GM18951 (cell line): ENCODE results near the gene DYRK3.
A peak's percentile ranks its signal among the peaks of the same experiment; 100 is the strongest.

Experiments
- POLR2A ChIP-seq: IDR thresholded peaks from 4 replicates; pipeline ENCODE4 v1.6.1; 2011; ENCODE audit warnings: mild to moderate bottlenecking; ENCODE audit not compliant: insufficient read length, insufficient read depth; ENCODE audit errors: extremely low read depth
- in situ Hi-C: fragments of 300-500 bp; cut with MboI; formaldehyde crosslinking; loops from one replicate; pipeline ENCODE4 v1.12.0; 2022; ENCODE audit warnings: low sequenced_read_pairs, mixed read lengths, inconsistent platforms; ENCODE audit not compliant: unreplicated experiment

DYRK3 gene

GRCh38 chr1:206685769-206686477 is 50.6 kb downstream of the DYRK3 start:
- in situ Hi-C loops = no loop called here
- peak; percentile 29 for TF ChIP-seq POLR2A

GRCh38 chr1:206686478-206687249 is 51.3 kb downstream of the DYRK3 start:
- no peak for TF ChIP-seq POLR2A
- in situ Hi-C loops = no loop called here

- in situ Hi-C loops = no loop called here
- no peak for TF ChIP-seq POLR2A
Measured at GRCh38 chr1:206687251-206687914, 52.0 kb downstream of the DYRK3 start.

- in situ Hi-C loops = no loop called here
- no peak for TF ChIP-seq POLR2A
Measured at GRCh38 chr1:206687915-206688442, 52.6 kb downstream of the DYRK3 start.

GRCh38 chr1:206690516-206690915 is 55.2 kb downstream of the DYRK3 start:
- TF ChIP-seq POLR2A = no peak
- in situ Hi-C loops = no loop called here

- no peak for TF ChIP-seq POLR2A
- in situ Hi-C loops = no loop called here
Measured at GRCh38 chr1:206691604-206692003, 56.3 kb downstream of the DYRK3 start.

GRCh38 chr1:206693029-206693428 is 57.7 kb downstream of the DYRK3 start:
- in situ Hi-C loops = no loop called here
- no peak for TF ChIP-seq POLR2A

- no peak for TF ChIP-seq POLR2A
- in situ Hi-C loops = no loop called here
Measured at GRCh38 chr1:206693592-206693991, 58.3 kb downstream of the DYRK3 start.

- TF ChIP-seq POLR2A = no peak
- in situ Hi-C loops = no loop called here
Measured at GRCh38 chr1:206694171-206695124, 59.1 kb downstream of the DYRK3 start.

- in situ Hi-C loops = no loop called here
- TF ChIP-seq POLR2A = no peak
Measured at GRCh38 chr1:206695733-206696132, 60.4 kb downstream of the DYRK3 start.

- in situ Hi-C loops = no loop called here
- no peak for TF ChIP-seq POLR2A
Measured at GRCh38 chr1:206696812-206697585, 61.7 kb downstream of the DYRK3 start.

- in situ Hi-C loops = no loop called here
- TF ChIP-seq POLR2A = no peak
Measured at GRCh38 chr1:206698011-206698410, 62.7 kb downstream of the DYRK3 start.
